ENCODE results near the gene PRR13. TPM values are rescaled to one million over a fixed set of nuclear protein-coding genes. Genes with fewer than 3 reads are reported as not detected.
A peak's percentile ranks its signal among the peaks of the same experiment; 100 is the strongest.

The PRR13 gene
- polyA plus RNA-seq, 1 donor from 2014 or later, result 6.4 TPM

GRCh38 chr12:53492188-53492587 lies 50.7 kb downstream of the PRR13 start:
- no peaks in the 10 kb centered on the region for H3F3A ChIP-seq (ENCODE audit: insufficient read depth, low read length, poor library complexity, severe bottlenecking)
- peak overlapping the region; percentile 88 for H3K4me2 ChIP-seq (ENCODE audit: low read length)
- H3K9ac ChIP-seq (ENCODE audit: low read length), result peak overlapping the region; percentile 95
- no peaks in the 10 kb centered on the region for H3K36me3 ChIP-seq (ENCODE audit: insufficient read depth, low read length)
- peaks cover 51% of the 10 kb centered on the region for H3K79me2 ChIP-seq (replicated peaks; ENCODE audit: insufficient read depth, low read length)
- peak overlapping the region; percentile 70 for H3K4me3 ChIP-seq (ENCODE audit: low read length)
- no peaks in the 10 kb centered on the region for H3K9me3 ChIP-seq (ENCODE audit: low read length)
- no peaks in the 10 kb centered on the region for H3K27me3 ChIP-seq (ENCODE audit: insufficient read depth, low read depth, low read length)
- H4K20me1 ChIP-seq (ENCODE audit: insufficient read depth), result peaks cover 4% of the 10 kb centered on the region
- no peak overlapping the region for H2AFZ ChIP-seq (ENCODE audit: low read depth, low read length)
- peak overlapping the region; percentile 96 for H3K27ac ChIP-seq (ENCODE audit: low read length)
- H3K9me2 ChIP-seq (ENCODE audit: insufficient read depth, low read length), result no peaks in the 10 kb centered on the region
- TF ChIP-seq, protein P1, sequence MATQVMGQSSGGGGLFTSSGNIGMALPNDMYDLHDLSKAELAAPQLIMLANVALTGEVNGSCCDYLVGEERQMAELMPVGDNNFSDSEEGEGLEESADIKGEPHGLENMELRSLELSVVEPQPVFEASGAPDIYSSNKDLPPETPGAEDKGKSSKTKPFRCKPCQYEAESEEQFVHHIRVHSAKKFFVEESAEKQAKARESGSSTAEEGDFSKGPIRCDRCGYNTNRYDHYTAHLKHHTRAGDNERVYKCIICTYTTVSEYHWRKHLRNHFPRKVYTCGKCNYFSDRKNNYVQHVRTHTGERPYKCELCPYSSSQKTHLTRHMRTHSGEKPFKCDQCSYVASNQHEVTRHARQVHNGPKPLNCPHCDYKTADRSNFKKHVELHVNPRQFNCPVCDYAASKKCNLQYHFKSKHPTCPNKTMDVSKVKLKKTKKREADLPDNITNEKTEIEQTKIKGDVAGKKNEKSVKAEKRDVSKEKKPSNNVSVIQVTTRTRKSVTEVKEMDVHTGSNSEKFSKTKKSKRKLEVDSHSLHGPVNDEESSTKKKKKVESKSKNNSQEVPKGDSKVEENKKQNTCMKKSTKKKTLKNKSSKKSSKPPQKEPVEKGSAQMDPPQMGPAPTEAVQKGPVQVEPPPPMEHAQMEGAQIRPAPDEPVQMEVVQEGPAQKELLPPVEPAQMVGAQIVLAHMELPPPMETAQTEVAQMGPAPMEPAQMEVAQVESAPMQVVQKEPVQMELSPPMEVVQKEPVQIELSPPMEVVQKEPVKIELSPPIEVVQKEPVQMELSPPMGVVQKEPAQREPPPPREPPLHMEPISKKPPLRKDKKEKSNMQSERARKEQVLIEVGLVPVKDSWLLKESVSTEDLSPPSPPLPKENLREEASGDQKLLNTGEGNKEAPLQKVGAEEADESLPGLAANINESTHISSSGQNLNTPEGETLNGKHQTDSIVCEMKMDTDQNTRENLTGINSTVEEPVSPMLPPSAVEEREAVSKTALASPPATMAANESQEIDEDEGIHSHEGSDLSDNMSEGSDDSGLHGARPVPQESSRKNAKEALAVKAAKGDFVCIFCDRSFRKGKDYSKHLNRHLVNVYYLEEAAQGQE (IDR thresholded peaks at IDR 0.05; ENCODE audit: borderline replicate concordance), result no peak
- TF ChIP-seq MXI1 (conservative IDR thresholded peaks at IDR 0.05; ENCODE audit: poor library complexity, severe bottlenecking) (no peak), EZH2 (IDR thresholded peaks at IDR 0.05; ENCODE audit: borderline replicate concordance, insufficient read depth, low read length, poor library complexity, severe bottlenecking) (no peak), TAF1 (IDR thresholded peaks at IDR 0.05; ENCODE audit: low read depth) (no peak), EP300 (conservative IDR thresholded peaks at IDR 0.05; ENCODE audit: poor library complexity, severe bottlenecking) (no peak), RAD21 (conservative IDR thresholded peaks at IDR 0.05) (no peak), POLR2AphosphoS5 (IDR thresholded peaks at IDR 0.05) (no peak), SMC3 (conservative IDR thresholded peaks at IDR 0.05; ENCODE audit: poor library complexity) (no peak)
- TF ChIP-seq, protein P2, sequence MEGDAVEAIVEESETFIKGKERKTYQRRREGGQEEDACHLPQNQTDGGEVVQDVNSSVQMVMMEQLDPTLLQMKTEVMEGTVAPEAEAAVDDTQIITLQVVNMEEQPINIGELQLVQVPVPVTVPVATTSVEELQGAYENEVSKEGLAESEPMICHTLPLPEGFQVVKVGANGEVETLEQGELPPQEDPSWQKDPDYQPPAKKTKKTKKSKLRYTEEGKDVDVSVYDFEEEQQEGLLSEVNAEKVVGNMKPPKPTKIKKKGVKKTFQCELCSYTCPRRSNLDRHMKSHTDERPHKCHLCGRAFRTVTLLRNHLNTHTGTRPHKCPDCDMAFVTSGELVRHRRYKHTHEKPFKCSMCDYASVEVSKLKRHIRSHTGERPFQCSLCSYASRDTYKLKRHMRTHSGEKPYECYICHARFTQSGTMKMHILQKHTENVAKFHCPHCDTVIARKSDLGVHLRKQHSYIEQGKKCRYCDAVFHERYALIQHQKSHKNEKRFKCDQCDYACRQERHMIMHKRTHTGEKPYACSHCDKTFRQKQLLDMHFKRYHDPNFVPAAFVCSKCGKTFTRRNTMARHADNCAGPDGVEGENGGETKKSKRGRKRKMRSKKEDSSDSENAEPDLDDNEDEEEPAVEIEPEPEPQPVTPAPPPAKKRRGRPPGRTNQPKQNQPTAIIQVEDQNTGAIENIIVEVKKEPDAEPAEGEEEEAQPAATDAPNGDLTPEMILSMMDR (IDR thresholded peaks at IDR 0.05; ENCODE audit: poor library complexity, severe bottlenecking), result no peak

GRCh38 chr12:53492830-53493609 lies 51.5 kb downstream of the PRR13 start:
- H3K4me3 ChIP-seq (ENCODE audit: low read length), result peak overlapping the region; percentile 70
- H3K36me3 ChIP-seq (ENCODE audit: insufficient read depth, low read length), result peaks cover 3% of the 10 kb centered on the region
- peak overlapping the region; percentile 40 for H2AFZ ChIP-seq (ENCODE audit: low read depth, low read length)
- no peaks in the 10 kb centered on the region for H3K27me3 ChIP-seq (ENCODE audit: insufficient read depth, low read depth, low read length)
- H4K20me1 ChIP-seq (ENCODE audit: insufficient read depth), result no peaks in the 10 kb centered on the region
- no peaks in the 10 kb centered on the region for H3K9me2 ChIP-seq (ENCODE audit: insufficient read depth, low read length)
- peak overlapping the region; percentile 95 for H3K9ac ChIP-seq (ENCODE audit: low read length)
- H3F3A ChIP-seq (ENCODE audit: insufficient read depth, low read length, poor library complexity, severe bottlenecking), result no peaks in the 10 kb centered on the region
- peak overlapping the region; percentile 96 for H3K27ac ChIP-seq (ENCODE audit: low read length)
- H3K4me2 ChIP-seq (ENCODE audit: low read length), result peak overlapping the region; percentile 98
- peaks cover 52% of the 10 kb centered on the region for H3K79me2 ChIP-seq (replicated peaks; ENCODE audit: insufficient read depth, low read length)
- TF ChIP-seq EP300 (conservative IDR thresholded peaks at IDR 0.05; ENCODE audit: poor library complexity, severe bottlenecking) (no peak), MXI1 (conservative IDR thresholded peaks at IDR 0.05; ENCODE audit: poor library complexity, severe bottlenecking) (peak; percentile 72), SMC3 (conservative IDR thresholded peaks at IDR 0.05; ENCODE audit: poor library complexity) (no peak), POLR2AphosphoS5 (IDR thresholded peaks at IDR 0.05) (peak; percentile 94), TAF1 (IDR thresholded peaks at IDR 0.05; ENCODE audit: low read depth) (peak; percentile 72)
- no peaks in the 10 kb centered on the region for H3K9me3 ChIP-seq (ENCODE audit: low read length)

All from neural cell (in vitro differentiated cells).